GM23248 (cell line): ENCODE results near the gene ZFP2. TPM values are rescaled to one million over a fixed set of nuclear protein-coding genes. Genes with fewer than 3 reads are reported as not detected.
"Not testable (repeated sequence)": the region's sequence is repeated elsewhere in the genome, so short reads cannot be mapped to it uniquely, and the experiment has no call there.

ENCODE experiments used
- DNase-seq: peaks from one replicate; pipeline ENCODE4 v3.0.0-alpha.2; 2015
- H2AFZ ChIP-seq: fragments of 200-600 bp; sonication (generic); 2 replicates; pipeline ENCODE4 v1.6.1; 2016; ENCODE audit warnings: antibody characterized with exemption
- H3F3A ChIP-seq: fragments of 200-600 bp; sonication (generic); 2 replicates; pipeline ENCODE4 v1.6.1; 2016; ENCODE audit warnings: mild to moderate bottlenecking, antibody characterized with exemption, mixed run types; ENCODE audit not compliant: insufficient read depth
- H3K27ac ChIP-seq: fragments of 200-600 bp; sonication (generic); 2 replicates; pipeline ENCODE4 v1.5.1; 2016; ENCODE audit warnings: mild to moderate bottlenecking
- H3K27me3 ChIP-seq: fragments of 200-600 bp; sonication (generic); replicated peaks from 2 replicates; pipeline ENCODE4 v1.6.1; 2016; ENCODE audit warnings: mild to moderate bottlenecking; ENCODE audit not compliant: insufficient read depth
- H3K36me3 ChIP-seq: fragments of 200-600 bp; sonication (generic); 2 replicates; pipeline ENCODE4 v1.6.1; 2016; ENCODE audit warnings: low read depth, mild to moderate bottlenecking
- H3K4me1 ChIP-seq: fragments of 200-600 bp; sonication (generic); 2 replicates; pipeline ENCODE4 v1.6.1; 2016; ENCODE audit warnings: mild to moderate bottlenecking; ENCODE audit not compliant: insufficient read depth
- H3K4me2 ChIP-seq: fragments of 200-600 bp; sonication (generic); one replicate; pipeline ENCODE4 v1.6.1; 2016; ENCODE audit warnings: mild to moderate bottlenecking; ENCODE audit not compliant: unreplicated experiment
- H3K4me3 ChIP-seq: fragments of 200-600 bp; sonication (generic); 2 replicates; pipeline ENCODE4 v1.5.1; 2016; ENCODE audit warnings: mild to moderate bottlenecking
- H3K79me2 ChIP-seq: fragments of 200-600 bp; sonication (generic); 2 replicates; pipeline ENCODE4 v1.6.1; 2016; ENCODE audit warnings: mild to moderate bottlenecking; ENCODE audit not compliant: insufficient read depth
- H3K9ac ChIP-seq: fragments of 200-600 bp; sonication (generic); 2 replicates; pipeline ENCODE4 v1.6.1; 2016; ENCODE audit warnings: mild to moderate bottlenecking
- H3K9me2 ChIP-seq: fragments of 200-600 bp; sonication (generic); 2 replicates; pipeline ENCODE4 v1.6.1; 2016; ENCODE audit warnings: mixed run types, mild to moderate bottlenecking, moderate library complexity; ENCODE audit not compliant: insufficient read depth
- H3K9me3 ChIP-seq: fragments of 200-600 bp; sonication (generic); one replicate; pipeline ENCODE4 v1.6.1; 2017; ENCODE audit warnings: low read depth
- H4K20me1 ChIP-seq: fragments of 200-600 bp; sonication (generic); 2 replicates; pipeline ENCODE4 v1.6.0; 2016; ENCODE audit not compliant: insufficient read depth
- EZH2 ChIP-seq: fragments of 200-600 bp; sonication (generic); IDR thresholded peaks from 2 replicates; pipeline ENCODE4 v1.6.1; 2018; ENCODE audit warnings: antibody characterized with exemption, mild to moderate bottlenecking; ENCODE audit not compliant: insufficient read depth, poor library complexity, severe bottlenecking
- EZH2phosphoT487 ChIP-seq: fragments of 200-600 bp; sonication (generic); IDR thresholded peaks from 2 replicates; pipeline ENCODE4 v1.6.1; 2018; ENCODE audit warnings: antibody characterized with exemption, moderate library complexity, mild to moderate bottlenecking, low read depth; ENCODE audit not compliant: insufficient read depth
- WGBS, 2 experiments: methylation state at CpG; one replicate each; pipeline ENCODE4 v1.1.6; 2015 to 2017; ENCODE audit warnings: low lambda C conversion rate in 2 of 2, low coverage in 1 of 2; ENCODE audit errors: missing lambda C conversion rate in 2 of 2; 5-methylcytosine and 5-hydroxymethylcytosine counted together
- in situ Hi-C: fragments of 300-500 bp; cut with MboI; formaldehyde crosslinking; loops from 2 replicates; pipeline ENCODE4 v1.15.0; 2020
- polyA plus RNA-seq: library from polyadenylated mRNA; unstranded; fragments of >200 nt; fragmentation: Nextera tagmentation; extraction: Ambion mirVana; gene quantifications from 2 replicates; pipeline ENCODE4 v1.2.1, GENCODE V29; 2016
- total RNA-seq: library from RNA; depleted of rRNA; stranded (reverse); fragments of >200 nt; shearing (Covaris generic); gene quantifications from 2 replicates; pipeline ENCODE4 v1.2.3, GENCODE V29; 2014

ZFP2 gene
- total and polyA plus RNA-seq, 2 experiments from 2014 or later = 0.74 to 1.8 TPM

GRCh38 chr5:178869577-178869976 is 26.1 kb upstream of the ZFP2 start:
- no peak for DNase-seq
- TF ChIP-seq EZH2 (no peak), EZH2phosphoT487 (no peak)
- in situ Hi-C loops = no loop called here
- H3K36me3 ChIP-seq = peaks cover 59% of the 10 kb centered on the region
- H3F3A ChIP-seq = no peaks in the 10 kb centered on the region
- WGBS, 2 experiments = 95 to 96% methylated on average over 8 of the region's 8 CpGs
- H3K4me2 ChIP-seq = no peak overlapping the region
- H3K27ac ChIP-seq = no peak overlapping the region
- peaks cover 40% of the 10 kb centered on the region for H3K79me2 ChIP-seq
- no peaks in the 10 kb centered on the region for H3K9me3 ChIP-seq
- no peak overlapping the region for H2AFZ ChIP-seq
- no peaks in the 10 kb centered on the region for H3K9me2 ChIP-seq
- no peaks in the 10 kb centered on the region for H4K20me1 ChIP-seq
- no peak overlapping the region for H3K4me3 ChIP-seq
- H3K9ac ChIP-seq = no peak overlapping the region
- no peaks in the 10 kb centered on the region for H3K4me1 ChIP-seq
- no peaks in the 10 kb centered on the region for H3K27me3 ChIP-seq

GRCh38 chr5:178870411-178870810 is 25.3 kb upstream of the ZFP2 start:
- Histone ChIP-seq H3K27ac (no peak overlapping the region), H3K9me3 (no peaks in the 10 kb centered on the region), H3K36me3 (peaks cover 57% of the 10 kb centered on the region), H3K9ac (no peak overlapping the region), H3F3A (no peaks in the 10 kb centered on the region), H3K4me1 (no peaks in the 10 kb centered on the region), H3K27me3 (no peaks in the 10 kb centered on the region), H3K9me2 (no peaks in the 10 kb centered on the region), H3K4me3 (no peak overlapping the region), H2AFZ (no peak overlapping the region), H3K4me2 (no peak overlapping the region), H4K20me1 (no peaks in the 10 kb centered on the region), H3K79me2 (peaks cover 39% of the 10 kb centered on the region)
- DNase-seq = no peak
- TF ChIP-seq EZH2 (no peak), EZH2phosphoT487 (no peak)
- WGBS, 2 experiments = 97 to 99% methylated on average over 8 of the region's 8 CpGs
- in situ Hi-C loops = no loop called here

DNA sequence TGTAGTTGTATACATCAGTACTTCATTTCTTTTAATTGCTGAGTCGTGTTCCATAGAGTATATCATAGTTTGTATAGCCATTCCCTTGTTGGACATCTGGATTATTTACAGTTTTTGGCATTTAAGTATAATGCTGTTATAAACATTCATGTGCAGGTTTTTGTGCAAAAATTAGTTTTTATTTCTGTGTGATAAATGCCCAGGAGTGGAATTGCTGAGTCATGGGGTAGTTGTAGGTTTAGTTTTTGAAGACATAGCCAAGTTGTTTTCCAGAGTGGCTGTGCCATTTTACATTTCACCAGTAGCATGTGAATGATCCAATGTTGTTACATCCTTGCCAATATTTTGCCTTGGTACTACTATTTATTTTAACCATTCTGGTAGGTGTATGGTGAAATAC is 23.4 kb upstream of the ZFP2 start:
- H3K9ac ChIP-seq = no peak overlapping the region
- peak; percentile 12 for DNase-seq
- H3K27ac ChIP-seq = no peak overlapping the region
- H3K4me3 ChIP-seq = no peak overlapping the region
- in situ Hi-C loops = no loop called here
- WGBS, 2 experiments = 94 to 98% methylated on average over 1 of the region's 1 CpG
- H3K79me2 ChIP-seq = peaks cover 36% of the 10 kb centered on the region
- H3K9me3 ChIP-seq = no peaks in the 10 kb centered on the region
- H3K27me3 ChIP-seq = no peaks in the 10 kb centered on the region
- no peak overlapping the region for H2AFZ ChIP-seq
- no peaks in the 10 kb centered on the region for H3K9me2 ChIP-seq
- no peaks in the 10 kb centered on the region for H4K20me1 ChIP-seq
- no peaks in the 10 kb centered on the region for H3K4me1 ChIP-seq
- no peak overlapping the region for H3K4me2 ChIP-seq
- no peak for TF ChIP-seq EZH2phosphoT487
- TF ChIP-seq EZH2 = no peak
- H3K36me3 ChIP-seq = peaks cover 50% of the 10 kb centered on the region
- no peaks in the 10 kb centered on the region for H3F3A ChIP-seq

DNA sequence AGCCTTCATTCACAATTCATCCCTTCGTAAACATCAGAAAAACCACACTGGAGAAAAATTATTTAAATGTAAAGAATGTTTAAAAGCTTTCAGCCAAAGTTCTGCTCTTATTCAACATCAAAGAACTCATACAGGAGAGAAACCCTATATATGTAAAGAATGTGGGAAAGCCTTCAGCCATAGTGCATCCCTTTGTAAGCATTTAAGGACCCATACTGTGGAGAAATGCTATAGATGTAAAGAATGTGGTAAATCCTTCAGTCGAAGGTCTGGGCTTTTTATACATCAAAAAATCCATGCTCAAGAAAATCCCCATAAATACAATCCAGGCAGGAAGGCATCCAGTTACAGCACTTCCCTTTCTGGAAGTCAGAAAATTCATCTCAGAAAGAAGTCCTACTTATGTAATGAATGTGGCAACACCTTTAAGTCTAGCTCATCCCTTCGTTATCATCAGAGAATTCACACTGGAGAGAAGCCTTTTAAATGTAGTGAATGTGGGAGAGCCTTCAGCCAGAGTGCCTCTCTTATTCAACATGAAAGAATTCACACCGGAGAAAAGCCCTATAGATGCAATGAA is 12.5 kb upstream of the ZFP2 start:
- H3K27ac ChIP-seq, H2AFZ ChIP-seq, in situ Hi-C loops, H4K20me1 ChIP-seq, H3K4me1 ChIP-seq, H3K27me3 ChIP-seq, H3K79me2 ChIP-seq, H3K9me2 ChIP-seq, H3F3A ChIP-seq, H3K9ac ChIP-seq, H3K4me2 ChIP-seq: not testable (repeated sequence)
- peak; percentile 8 for DNase-seq
- Histone ChIP-seq H3K9me3 (peaks cover 23% of the 10 kb centered on the region), H3K36me3 (peaks cover 92% of the 10 kb centered on the region), H3K4me3 (peak overlapping the region; percentile 9; the same call in 1 of the 2 replicates)
- 95 to 97% methylated on average over 4 of the region's 4 CpGs for WGBS, 2 experiments
